IPS-11a (cell line): ENCODE results near the gene SLCO2A1.

Source experiments
- H3K4me3 ChIP-seq: one replicate; pipeline ENCODE4 v1.5.1; 2013; ENCODE audit warnings: low read depth, low read length, control low read depth

The SLCO2A1 gene

DNA sequence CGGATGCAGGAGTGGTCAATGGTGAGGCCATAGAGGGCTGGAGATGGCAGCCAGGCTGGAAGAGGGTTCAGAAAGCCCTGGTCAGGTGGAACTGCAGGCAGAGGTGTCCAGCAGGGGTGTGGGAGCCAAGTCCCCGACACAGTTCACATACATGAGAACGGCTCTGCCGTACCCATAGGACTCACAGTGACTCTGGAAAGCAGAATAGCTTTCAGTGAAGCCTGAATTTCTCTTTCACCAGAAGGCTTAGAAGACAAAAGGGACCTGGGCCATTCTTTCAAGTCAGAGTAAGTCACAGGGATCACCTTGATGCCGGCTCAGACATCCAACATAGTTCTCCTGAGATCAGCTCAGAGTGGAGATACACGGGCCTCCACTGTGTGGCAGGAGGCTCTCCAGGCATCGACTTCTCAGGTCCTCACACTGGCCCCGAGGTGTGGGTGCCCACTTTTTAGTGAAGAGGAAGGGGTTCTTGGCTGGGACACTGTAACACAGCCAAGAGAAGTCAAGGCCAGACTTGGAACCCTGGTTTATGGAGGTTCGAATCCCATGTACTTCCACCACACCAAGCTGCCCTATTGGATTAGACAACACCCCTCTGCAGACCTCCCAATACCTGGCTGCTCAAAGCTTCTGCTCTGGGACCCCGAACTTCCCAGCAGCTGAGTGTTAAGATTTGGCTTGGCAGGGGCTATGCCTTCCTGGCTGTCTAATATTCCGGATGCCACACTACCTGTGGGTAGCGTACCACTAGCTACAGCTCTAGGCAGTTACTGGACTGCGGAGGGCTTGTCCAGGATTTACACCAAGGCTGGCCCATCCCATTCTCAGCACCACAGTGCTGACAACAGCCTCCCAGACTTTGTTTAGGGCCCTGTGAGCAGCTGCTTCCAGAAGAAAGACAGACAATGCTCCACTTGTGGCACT, 93.6 kb downstream of the SLCO2A1 start:
- H3K4me3 ChIP-seq: no peak overlapping the region

GRCh38 chr3:133934996-133935842, 94.5 kb downstream of the SLCO2A1 start:
- no peak overlapping the region for H3K4me3 ChIP-seq

DNA sequence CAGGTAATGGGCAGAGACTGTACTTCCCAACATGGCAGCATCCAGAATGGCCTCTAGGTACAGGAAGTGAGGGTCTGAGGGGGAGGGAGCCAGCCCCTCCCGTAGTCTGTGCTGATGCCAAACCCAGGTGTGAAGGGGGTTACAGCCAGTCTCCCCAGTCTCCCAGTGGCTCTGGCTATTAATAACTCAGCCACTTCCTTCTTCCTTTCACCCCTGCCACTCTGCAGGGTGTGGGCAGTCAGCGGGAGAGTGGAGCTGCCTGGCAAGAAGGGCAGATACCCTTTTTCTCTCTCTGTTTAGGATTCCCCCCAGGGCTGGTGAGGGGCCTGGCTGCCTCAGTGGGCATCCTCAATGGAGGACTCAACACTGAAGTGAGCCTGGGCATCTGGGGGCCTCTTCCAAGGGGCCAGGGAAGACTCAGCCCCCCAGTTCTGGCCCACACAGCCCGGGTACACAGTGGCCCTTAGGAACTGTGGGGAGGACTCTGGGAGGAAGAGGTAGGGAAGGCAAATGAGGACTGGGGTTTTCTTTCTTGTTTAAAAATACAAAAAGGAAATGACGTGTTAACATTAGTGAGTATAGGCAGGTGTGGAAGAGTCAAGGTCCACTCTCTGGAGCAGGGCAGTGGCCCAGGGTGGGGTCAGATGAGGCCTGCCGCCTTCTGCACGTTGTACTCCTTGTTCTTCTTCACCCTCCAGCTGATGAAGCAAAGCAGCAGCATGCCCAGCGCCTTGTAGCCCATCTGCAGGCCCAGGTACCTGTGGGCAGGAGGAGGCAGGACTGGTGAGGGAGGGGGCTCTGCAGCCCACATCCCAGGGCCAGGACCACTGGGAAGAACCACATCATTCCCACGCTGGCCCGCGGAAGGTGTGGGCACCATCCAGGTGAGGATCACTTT, 95.4 kb downstream of the SLCO2A1 start:
- H3K4me3 ChIP-seq: no peak overlapping the region

GRCh38 chr3:133933097-133934024, 96.4 kb downstream of the SLCO2A1 start:
- H3K4me3 ChIP-seq: no peak overlapping the region

GRCh38 chr3:133932009-133932408, 97.7 kb downstream of the SLCO2A1 start:
- no peak overlapping the region for H3K4me3 ChIP-seq

DNA sequence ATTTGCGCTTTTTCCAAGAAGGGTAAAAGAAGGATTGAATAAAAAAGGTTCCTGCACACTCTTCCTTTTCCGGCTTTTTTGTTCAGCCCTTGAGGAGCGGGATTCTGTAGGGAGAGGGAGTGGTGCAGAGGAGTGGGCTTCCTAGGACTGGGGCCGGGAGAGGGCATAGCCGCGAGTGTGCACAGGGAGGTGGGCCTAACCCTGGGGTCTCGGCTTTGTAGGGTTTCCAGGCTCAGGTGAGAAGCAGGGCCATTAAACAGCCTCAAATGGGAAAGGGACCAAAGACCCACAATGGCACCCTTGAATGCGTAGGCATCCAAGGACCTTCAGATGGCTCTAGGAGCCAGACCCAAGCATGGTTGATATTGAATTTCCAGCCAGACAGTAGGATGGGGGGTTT, 98.6 kb downstream of the SLCO2A1 start:
- no peak overlapping the region for H3K4me3 ChIP-seq

DNA sequence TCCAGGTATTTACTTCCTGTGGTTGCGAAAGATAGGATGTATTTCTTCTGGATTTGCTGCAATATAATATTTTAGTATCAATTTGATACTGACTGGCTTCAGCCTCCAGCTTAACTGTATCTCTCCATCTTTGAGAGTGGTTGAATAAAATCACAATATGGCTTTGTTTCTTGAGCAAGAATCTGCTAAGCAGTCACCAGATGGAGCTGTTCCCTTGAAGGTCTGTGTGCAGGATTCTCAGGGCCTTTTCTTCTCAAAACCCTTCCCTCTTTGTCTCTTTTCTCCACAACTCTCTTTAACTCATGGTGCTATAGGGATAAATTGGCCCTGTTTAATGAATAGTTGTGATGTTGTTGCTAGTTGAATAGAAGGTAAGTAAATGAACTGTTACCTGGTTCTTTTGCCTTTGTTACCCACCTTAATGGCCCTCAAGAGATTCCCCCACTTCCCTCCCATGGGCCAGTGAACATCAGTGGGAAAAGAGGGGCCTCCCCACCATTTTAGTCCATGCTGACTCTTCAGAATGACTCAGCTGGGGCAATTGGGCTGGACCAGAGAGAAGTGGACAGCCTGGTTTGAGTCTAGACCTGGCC, 99.3 kb downstream of the SLCO2A1 start:
- no peak overlapping the region for H3K4me3 ChIP-seq

DNA sequence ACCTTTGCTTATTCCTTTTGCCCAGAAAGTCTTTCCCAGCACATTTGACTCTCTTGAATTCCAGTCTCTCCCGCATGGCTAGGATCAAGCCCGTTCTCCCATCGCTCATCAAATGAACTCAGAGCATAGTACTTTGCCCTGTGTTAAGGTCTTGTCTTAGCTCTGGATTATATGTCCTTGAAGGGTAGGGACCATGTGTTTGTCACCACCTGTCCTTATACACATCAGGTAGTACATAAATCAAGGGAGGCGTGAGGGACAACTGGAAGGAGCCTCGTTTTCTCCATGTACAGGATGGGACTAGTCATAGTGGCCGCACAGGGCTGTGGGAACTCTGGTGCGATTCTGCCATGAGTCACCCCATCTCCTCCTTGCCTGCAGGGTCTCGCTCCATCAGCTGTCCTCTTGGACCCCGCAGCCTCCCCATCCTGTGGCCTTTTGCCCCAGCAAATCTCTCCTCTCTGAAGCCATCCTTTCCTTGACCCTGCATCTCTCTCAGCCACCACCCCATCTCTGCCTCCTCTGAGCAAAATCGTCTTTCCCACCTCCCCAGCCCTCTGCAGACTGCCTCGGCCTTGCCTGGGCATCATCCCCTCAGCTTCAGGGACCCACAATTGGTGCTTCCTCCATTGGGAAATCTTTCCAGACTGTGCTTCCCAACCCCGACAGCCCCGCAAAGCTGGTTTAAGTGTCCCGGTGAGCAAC, 100.7 kb downstream of the SLCO2A1 start:
- no peak overlapping the region for H3K4me3 ChIP-seq

DNA sequence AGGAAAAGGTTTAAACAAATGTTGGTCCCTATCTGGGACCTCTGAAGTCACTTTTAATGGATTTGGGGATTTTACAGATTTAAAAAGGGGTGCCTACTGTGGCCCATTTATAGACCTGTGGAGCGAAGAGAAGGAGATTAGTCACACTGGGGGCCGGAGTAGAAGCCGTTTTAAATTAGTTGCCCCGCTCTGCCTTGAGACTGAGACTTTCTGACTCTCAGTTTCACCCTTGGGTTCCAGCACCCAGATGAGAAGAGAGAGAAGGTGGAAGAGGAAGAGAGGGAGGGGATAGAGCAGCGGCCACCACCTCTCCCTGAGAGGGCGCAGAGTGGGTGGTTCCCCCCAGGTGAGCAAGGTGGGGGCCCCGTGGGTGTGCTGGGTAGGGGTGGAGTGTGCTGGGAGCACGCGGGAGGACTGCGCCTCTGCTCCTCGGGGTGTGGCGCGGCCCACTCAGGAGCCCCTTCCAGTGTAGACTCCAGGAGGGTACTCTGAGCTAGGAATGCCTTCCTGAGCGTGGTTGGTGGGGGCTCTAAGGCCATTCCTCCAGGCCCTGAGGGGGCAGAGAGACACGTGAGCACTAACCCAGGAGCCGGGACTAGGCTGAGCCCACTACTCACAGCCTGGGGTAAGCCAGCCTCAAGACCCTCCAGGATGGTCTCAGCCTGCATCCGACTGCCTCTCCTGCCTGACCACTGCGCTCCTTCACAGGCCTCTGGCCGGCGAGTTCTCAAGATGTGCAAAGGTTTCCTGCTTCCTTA, 101.4 kb downstream of the SLCO2A1 start:
- no peak overlapping the region for H3K4me3 ChIP-seq

- H3K4me3 ChIP-seq: peak overlapping the region; percentile 39
These were observed 102.1 kb downstream of the SLCO2A1 start for GRCh38 chr3:133927540-133928066.

DNA sequence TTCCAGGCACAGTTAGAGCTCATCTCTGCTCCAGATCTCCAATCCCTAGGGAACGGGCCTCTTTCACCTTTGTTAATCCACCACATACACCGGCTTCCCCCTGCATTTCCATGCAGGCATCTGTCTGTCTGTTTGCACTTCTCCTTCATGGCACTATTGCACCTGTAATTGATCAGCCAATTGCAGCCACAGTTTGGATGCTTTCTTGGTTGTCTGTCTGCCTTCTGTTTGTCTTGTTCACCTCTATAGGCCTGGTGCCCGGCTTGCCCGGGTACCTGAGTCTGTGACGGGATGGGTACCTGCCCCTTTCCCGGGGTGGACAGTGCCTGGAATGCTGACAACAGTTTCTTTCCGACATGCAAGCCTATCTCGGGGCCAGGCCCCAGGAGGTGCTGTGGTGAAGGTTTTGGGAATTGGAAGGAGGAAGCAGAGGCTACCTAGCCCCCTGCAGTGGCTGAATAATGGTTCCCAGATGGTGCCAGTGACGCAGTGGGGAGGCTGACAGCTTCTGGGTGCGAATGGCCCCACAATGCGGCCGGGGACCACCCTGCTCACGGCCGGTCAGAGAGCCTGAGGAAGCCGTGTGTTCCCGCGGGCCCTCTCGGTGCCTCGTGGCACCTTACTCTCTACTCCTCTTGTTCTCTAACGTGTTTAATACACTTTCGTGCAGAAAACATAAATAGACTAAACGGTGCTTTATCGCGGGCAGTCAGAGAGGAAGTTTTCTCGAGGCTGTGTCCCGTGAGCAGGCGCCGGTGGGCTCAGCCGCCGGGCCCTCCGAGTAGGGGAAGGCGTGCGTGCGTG, 102.8 kb downstream of the SLCO2A1 start:
- peak overlapping the region; percentile 39 for H3K4me3 ChIP-seq

GRCh38 chr3:133925960-133926735, 103.6 kb downstream of the SLCO2A1 start:
- H3K4me3 ChIP-seq: no peak overlapping the region

- no peak overlapping the region for H3K4me3 ChIP-seq
These were observed 105.7 kb downstream of the SLCO2A1 start for GRCh38 chr3:133924041-133924440.

DNA sequence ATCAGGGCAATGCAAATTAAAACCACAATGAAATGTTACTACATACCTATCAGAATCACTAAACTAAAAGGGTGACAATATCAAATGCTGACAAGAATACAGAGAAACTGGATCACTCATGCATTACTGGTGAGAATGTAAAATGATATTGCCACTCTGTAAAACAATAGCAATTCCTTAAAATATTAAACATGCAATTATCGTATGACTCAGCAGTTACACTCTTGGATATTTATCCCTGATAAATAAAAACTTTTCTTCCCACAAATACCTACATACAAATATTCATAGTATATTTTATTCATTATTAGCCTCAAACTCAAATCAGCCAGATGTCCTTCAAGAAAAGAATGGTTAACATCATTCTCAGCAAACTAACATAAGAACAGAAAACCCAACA, 108.1 kb downstream of the SLCO2A1 start:
- no peak overlapping the region for H3K4me3 ChIP-seq

DNA sequence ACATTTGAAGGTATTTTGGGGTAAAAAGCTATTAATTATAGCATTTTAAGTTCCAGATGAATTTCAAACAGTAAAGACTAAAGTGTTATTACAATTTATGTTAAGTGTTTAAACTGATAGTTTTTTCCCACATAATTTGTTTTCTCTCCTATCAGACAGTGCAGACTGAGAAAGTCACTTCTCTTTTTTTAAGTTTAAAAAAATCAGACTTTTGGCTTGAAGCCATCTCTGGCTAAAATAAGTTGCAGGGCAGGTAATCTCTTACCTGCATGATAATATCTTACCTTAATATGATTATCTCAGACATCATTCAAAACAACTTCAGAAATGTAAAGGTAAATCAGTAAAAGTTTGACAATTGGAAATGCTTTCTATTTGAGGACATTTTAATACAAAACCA, 112.6 kb downstream of the SLCO2A1 start:
- H3K4me3 ChIP-seq: no peak overlapping the region
